Cardiac fibroblast (primary cell): Measurements from ENCODE around the gene CDK2AP2.

Experiments used
- DNase-seq, 2 donors: peaks; one replicate each; pipeline versions ENCODE4 v3.0.0 to v3.0.0-alpha.2; 2010; ENCODE audit warnings: low read depth in 2 of 2
- H3K4me3 ChIP-seq, 2 donors: replicated peaks in 1 of 2; 1 replicate in 1 of 2; 2 replicates in 1 of 2; pipeline ENCODE4 v1.5.1; 2011; ENCODE audit warnings: low read depth in 2 of 2, low read length in 2 of 2, mild to moderate bottlenecking in 2 of 2, moderate library complexity in 1 of 2
- TF ChIP-seq, protein P1 (sequence below): IDR thresholded peaks from one replicate; pipeline ENCODE4 v1.5.1; 2011; ENCODE audit warnings: low read depth, mild to moderate bottlenecking, low read length, inconsistent platforms

Gene CDK2AP2

DNA sequence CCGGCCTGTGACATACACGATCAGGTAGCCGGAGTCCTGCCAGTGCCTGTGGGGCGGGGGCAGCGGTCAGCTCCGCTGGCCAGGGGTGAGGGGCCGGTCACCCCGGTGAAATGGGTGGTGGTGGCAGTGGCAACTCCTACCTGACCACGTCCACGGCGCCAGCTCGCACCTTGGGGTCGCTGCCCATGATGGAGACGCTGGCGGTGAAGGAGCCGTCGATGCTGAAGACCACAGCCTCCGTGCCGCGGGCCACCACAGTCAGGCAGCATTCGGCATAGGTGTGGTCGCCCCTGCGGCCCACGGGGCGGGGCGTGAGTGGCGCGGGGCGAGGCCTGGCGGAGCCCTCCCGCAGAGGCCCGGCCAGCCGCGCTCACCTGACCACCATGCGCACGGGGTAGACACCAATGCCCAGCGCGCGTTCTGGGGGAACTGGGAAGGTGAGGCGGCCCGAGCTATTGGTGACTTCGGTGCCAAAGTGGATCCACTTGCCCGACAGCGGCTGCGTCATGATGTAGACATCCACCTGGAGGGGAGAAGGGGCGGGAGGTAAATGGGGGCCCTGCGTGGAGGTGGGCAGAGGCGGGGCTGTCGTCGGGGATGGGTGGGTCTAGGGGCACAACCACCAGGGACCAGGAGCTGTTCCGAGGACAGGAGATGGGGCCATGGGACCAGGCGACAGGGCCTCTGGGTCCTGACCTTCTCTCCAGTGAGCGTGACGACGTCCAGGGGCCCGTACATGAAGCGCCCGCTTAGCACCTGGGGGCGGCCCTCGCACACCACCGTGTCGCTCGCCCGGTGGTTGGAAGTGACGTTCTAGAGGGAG, 14.2 kb downstream of the CDK2AP2 start:
- no peak for DNase-seq
- no peak overlapping the region for H3K4me3 ChIP-seq
- TF ChIP-seq, protein P1, sequence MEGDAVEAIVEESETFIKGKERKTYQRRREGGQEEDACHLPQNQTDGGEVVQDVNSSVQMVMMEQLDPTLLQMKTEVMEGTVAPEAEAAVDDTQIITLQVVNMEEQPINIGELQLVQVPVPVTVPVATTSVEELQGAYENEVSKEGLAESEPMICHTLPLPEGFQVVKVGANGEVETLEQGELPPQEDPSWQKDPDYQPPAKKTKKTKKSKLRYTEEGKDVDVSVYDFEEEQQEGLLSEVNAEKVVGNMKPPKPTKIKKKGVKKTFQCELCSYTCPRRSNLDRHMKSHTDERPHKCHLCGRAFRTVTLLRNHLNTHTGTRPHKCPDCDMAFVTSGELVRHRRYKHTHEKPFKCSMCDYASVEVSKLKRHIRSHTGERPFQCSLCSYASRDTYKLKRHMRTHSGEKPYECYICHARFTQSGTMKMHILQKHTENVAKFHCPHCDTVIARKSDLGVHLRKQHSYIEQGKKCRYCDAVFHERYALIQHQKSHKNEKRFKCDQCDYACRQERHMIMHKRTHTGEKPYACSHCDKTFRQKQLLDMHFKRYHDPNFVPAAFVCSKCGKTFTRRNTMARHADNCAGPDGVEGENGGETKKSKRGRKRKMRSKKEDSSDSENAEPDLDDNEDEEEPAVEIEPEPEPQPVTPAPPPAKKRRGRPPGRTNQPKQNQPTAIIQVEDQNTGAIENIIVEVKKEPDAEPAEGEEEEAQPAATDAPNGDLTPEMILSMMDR = no peak

DNA sequence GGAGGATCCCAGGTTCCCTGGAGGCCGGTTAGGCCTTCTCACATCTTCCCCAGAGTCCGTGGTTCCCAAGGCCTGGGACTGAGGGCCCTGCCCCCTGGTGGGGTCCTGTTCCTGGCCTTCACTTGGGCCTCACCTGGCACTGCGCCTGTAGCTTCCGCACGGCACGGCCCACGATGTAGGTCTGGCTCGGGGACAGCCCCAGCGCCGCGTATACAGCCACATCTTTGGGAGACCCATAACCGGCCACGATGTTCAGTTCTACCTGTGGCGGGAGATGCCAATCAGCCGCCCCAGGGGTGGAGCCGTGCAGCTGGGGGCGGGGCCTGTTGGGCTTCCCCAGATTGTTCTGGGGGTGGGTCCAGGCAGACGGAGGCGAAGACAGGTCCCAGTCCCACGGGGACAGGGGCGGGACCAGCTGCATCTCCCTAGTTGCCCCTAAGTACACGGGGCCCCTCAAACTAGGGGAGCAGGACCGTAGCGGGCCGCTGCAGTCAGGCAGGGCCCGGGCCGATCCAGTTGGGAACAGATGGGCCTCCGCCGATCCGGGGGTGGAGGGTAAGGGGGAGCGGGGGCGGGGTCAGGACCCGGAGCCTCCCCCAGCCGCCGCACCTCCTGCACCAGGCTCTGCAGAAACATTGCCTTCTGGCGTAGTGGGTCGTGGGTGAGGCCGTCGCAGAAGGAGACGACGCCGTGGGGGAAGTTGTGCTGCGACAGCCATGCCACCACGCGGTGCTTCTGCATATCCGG, 15.0 kb downstream of the CDK2AP2 start:
- H3K4me3 ChIP-seq = no peak overlapping the region
- TF ChIP-seq, protein P1 = no peak

DNA sequence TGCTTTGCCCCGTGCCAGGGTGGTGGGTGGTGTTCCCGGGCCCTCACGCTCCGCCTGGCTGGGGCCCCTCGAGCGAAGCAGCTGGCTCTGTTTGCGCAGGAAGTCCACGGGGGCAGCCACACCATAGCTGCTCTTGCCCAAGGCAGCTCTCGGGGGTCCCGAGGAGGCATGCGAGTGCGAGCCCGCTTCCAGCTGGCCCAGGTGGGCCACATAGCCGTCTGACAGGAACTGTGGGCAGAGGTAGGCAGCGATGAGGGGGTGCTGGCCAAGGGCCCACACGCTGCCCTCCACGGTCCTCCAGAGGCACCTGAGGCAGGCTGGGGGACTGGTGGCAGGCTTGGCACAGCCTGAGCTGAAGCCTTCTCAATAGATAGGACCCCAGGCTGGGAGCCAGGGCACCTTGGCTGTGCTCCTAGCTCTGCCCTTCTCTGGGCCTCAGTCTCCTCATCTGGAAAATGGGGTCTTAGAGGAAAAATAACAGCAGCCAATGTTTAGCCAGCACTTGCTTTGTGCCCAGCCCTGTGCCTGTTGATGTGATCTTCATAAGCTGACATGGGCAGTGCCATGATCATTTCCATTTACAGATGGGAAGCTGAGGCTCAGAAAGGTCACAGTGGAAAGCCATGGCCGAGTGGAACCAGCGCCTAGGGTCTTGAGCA, 15.8 kb downstream of the CDK2AP2 start:
- TF ChIP-seq, protein P1 = no peak
- no peak overlapping the region for H3K4me3 ChIP-seq
- no peak for DNase-seq

More for the DNA sequence above, 15.0 kb downstream of the CDK2AP2 start:
- no peak for DNase-seq

DNA sequence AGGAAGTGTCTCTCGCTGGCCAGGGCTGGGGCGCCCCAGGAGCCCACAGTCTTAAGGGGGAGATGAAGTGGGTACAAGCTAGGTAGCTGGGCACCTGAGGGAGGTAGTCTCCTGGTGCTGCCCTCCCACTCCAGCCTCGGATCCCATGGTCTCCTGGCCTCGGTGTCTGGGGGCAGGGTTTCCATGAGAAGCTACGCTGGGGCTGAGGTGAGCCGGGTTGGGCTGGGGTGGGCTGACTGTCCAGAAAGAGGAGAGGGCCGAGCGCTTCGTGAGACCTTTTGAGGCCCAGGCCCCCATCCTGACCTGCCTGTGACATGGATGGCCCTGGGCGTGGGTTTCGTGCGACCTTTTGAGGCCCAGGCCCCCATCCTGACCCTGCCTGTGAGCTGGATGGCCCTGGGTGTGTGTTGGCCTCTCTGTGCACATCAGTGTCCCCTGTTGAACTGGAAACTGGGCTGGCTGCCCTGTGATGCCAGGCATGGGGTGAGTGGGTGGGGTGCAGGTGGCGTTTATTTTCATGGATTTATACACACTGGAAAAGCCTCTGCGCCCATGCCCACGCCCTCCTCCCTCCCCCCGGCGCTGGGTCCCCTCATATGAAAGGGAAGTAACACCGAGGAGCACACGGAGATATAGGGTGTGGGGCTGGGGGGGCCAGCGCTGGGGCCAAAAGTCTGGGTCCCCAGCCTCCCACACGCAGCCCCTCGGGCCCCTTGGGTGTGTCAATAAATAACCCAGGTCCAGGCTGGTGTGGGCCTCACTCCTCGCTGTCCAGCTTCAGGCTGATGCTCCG, 16.5 kb downstream of the CDK2AP2 start:
- H3K4me3 ChIP-seq = no peak overlapping the region
- no peak for DNase-seq
- TF ChIP-seq, protein P1 = no peak

DNA sequence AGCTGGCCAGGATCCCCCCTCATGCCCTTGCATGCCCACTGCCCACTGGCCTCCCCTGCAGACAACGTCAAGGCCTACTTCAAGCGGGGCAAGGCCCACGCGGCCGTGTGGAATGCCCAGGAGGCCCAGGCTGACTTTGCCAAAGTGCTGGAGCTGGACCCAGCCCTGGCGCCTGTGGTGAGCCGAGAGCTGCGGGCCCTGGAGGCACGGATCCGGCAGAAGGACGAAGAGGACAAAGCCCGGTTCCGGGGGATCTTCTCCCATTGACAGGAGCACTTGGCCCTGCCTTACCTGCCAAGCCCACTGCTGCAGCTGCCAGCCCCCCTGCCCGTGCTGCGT, 17.3 kb downstream of the CDK2AP2 start:
- TF ChIP-seq, protein P1 = no peak
- DNase-seq = no peak
- no peak overlapping the region for H3K4me3 ChIP-seq
